ENCODE results near the gene CYP4F22.
"Not testable (repeated sequence)": the region's sequence is repeated elsewhere in the genome, so short reads cannot be mapped to it uniquely, and the experiment has no call there.

Gene CYP4F22

GRCh38 chr19:15508035-15508710 is at the start of gene CYP4F22:
Gene CYP4F22 (plus strand): TSS chr19:15508525. CDS start chr19:15525337, 16,812 bp downstream.
- no peak for DNase-seq (ENCODE audit: low read depth in 3 of 3)

- no peak for DNase-seq (ENCODE audit: low read depth in 3 of 3)
Measured at GRCh38 chr19:15461694-15462093, 46.6 kb upstream of the CYP4F22 start.

GRCh38 chr19:15463861-15464371 is 44.4 kb upstream of the CYP4F22 start:
- DNase-seq (ENCODE audit: low read depth in 3 of 3), result peak; percentile 39 to 62 (median 55)

GRCh38 chr19:15464394-15465385 is 43.6 kb upstream of the CYP4F22 start, which contains the start of gene RASAL3:
Gene RASAL3 (minus strand): TSS chr19:15464544. CDS start chr19:15464358, 186 bp downstream.
- peak; percentile 33 to 56 (median 39) for DNase-seq (ENCODE audit: low read depth in 3 of 3)

DNA sequence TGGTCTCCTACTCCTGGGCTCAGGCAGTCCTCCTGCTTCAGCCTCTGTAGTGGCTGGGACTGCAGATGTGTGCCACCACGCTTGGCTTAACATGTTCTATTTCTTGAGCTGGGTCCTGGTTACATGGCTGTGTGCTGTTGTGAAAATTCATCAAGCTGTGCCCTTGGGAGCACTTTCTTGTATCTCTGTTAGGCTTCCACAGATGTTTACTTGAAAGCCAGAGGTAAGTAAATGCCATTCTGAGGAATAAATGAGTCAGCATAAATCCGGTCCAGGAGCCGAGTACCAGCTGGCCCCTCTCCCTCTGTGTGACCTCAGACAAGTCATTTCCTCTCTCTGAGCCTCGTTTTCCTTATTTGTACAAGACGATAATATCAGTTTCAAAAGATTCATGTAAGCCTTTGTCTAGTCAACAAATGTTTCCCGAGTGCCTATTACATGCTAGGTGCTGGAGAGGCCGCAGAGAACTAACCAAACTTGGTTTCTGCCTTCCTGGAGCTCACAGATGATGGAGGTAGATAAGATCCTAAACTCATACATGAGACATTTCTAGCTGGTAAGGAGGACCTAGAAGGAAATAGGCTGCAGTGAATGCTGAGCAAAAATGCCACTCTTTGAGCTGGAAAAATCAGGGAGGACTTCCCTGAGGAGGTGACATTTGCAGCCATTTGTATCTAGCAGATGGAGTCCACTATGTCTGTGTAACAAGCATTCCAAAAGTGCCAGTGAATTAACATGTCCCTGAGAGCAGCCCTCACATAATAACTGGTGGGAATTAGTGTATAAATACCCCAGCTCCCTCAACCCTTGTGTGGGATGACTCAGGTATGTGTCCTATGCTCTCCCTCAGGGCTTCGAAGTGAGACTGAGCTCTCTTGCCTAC is 41.2 kb upstream of the CYP4F22 start:
- peak in 1 of 3 experiments; percentile 57 for DNase-seq (ENCODE audit: low read depth in 3 of 3)

DNA sequence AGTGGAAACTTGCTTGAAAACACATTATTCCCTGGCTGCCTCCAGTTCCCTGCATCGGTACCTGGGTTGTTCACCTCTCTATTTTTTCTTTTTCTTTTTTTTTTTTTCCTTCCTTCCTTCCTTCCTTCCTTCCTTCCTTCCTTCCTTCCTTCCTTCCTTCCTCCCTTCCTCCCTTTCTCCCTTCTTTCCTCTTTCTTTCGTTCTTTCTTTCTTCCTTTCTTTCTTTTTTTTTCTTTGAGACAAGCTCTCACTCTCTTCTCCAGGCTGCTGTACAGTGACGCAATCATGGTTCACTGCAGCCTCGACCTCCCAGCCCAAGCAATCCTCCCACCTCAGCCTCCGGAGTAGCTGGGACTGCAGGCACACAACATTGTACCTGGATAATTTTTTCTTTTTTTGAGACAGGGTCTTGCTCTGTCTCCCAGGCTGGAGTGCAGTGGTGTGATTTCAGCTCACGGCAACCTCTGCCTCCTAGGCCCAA is 40.6 kb upstream of the CYP4F22 start:
- no peak for DNase-seq (ENCODE audit: low read depth in 3 of 3)

GRCh38 chr19:15468675-15469512 is 39.4 kb upstream of the CYP4F22 start:
- DNase-seq (ENCODE audit: low read depth in 3 of 3), result no peak

- DNase-seq (ENCODE audit: low read depth in 3 of 3), result no peak
Measured at GRCh38 chr19:15469513-15470297, 38.6 kb upstream of the CYP4F22 start.

- DNase-seq (ENCODE audit: low read depth in 3 of 3), result no peak
Measured at GRCh38 chr19:15471639-15472101, 36.7 kb upstream of the CYP4F22 start.

GRCh38 chr19:15473821-15474220 is 34.5 kb upstream of the CYP4F22 start:
- DNase-seq (ENCODE audit: low read depth in 3 of 3), result not testable (repeated sequence)

- no peak for DNase-seq (ENCODE audit: low read depth in 3 of 3)
Measured at GRCh38 chr19:15475169-15475568, 33.2 kb upstream of the CYP4F22 start.

GRCh38 chr19:15475611-15476010 is 32.7 kb upstream of the CYP4F22 start:
- DNase-seq (ENCODE audit: low read depth in 3 of 3), result no peak

GRCh38 chr19:15476325-15476724 is 32.0 kb upstream of the CYP4F22 start:
- DNase-seq (ENCODE audit: low read depth in 3 of 3), result no peak

- DNase-seq (ENCODE audit: low read depth in 3 of 3), result no peak
Measured at GRCh38 chr19:15479391-15480345, 28.7 kb upstream of the CYP4F22 start, which contains the start of gene PGLYRP2. Gene PGLYRP2 (minus strand): TSS chr19:15479501. CDS start chr19:15479371, 130 bp downstream.

- not testable (repeated sequence) for DNase-seq (ENCODE audit: low read depth in 3 of 3)
Measured at GRCh38 chr19:15480996-15481395, 27.3 kb upstream of the CYP4F22 start.

DNA sequence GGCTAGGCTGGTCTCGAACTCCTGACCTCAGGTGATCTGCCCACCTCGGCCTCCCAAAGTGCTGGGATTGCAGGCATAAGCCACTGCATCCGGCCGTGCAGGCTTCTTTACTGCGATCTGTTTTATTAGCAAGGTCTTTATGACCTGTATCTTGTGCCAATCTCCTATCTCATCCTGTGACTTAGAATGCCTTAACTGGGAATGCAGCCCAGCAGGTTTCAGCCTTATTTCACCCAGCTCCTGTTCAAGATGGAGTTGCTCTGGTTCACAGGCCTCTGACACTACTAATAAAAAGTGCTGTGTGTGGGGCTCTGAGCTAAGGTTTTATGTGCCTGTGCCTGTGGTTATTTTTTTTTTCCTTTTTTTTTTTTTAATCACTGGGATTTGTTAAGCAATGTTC is 22.6 kb upstream of the CYP4F22 start:
- not testable (repeated sequence) for DNase-seq (ENCODE audit: low read depth in 3 of 3)

DNA sequence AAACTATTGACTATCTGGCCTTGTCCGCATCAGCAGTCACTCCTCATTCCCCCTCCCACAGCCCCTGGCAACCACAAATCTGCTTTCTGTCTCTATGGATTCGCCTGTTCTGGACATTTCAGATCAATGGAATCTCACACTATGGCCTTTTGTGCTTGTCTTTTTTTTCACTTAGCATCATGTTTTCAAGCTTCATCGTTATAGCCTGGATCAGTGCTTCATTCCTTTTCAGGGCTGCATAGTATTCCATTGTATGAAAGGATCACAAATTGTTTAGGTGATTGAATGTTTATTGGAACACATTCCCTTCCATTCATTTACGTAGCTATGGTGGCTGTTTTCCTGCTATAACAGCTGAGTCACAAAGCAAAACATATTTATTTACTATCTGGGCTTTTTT is 21.3 kb upstream of the CYP4F22 start:
- DNase-seq (ENCODE audit: low read depth in 3 of 3), result no peak

All from stimulated activated CD4-positive, alpha-beta T cell treated with anti-CD3 and anti-CD28 coated beads, TNF-alpha, amount 100 ng/mL, for 4 hours (primary cell).